Activated CD4-positive, alpha-beta T cell treated with anti-CD3 and anti-CD28 coated beads, Interleukin-2, amount 10 ng/mL, durations not matched to agents 7 days and 5 days (primary cell): Measurements from ENCODE around the gene HEXB. TPM values are rescaled to one million over a fixed set of nuclear protein-coding genes. Genes with fewer than 3 reads are reported as not detected.

Source experiments
- CTCF ChIA-PET: fragments of 350-600 bp; sonication (Branson Sonifier 250); formaldehyde crosslinking; loops from one replicate; lab custom pipeline; 2021; ENCODE audit warnings: antibody characterized with exemption; lab: Charles Lee
- POLR2A ChIA-PET: fragments of 350-600 bp; sonication (Branson Sonifier 250); formaldehyde crosslinking; loops from one replicate; lab custom pipeline; 2021; ENCODE audit warnings: antibody characterized with exemption; lab: Charles Lee
- DNase-seq: peaks from one replicate; pipeline ENCODE4 v3.0.0-alpha.2; 2020
- H3K27ac Mint-ChIP-seq: one replicate; pipeline ENCODE4 v1.8.0; 2021; ENCODE audit warnings: mild to moderate bottlenecking, moderate library complexity, mixed read lengths
- H3K27me3 Mint-ChIP-seq: one replicate; pipeline ENCODE4 v1.8.0; 2021; ENCODE audit warnings: mixed read lengths
- H3K36me3 Mint-ChIP-seq: one replicate; pipeline ENCODE4 v1.8.0; 2021; ENCODE audit warnings: low read depth, mixed read lengths
- H3K4me1 Mint-ChIP-seq: one replicate; pipeline ENCODE4 v1.8.0; 2021; ENCODE audit warnings: mixed read lengths
- H3K4me3 Mint-ChIP-seq: one replicate; pipeline ENCODE4 v1.8.0; 2021; ENCODE audit warnings: mild to moderate bottlenecking, moderate library complexity, mixed read lengths
- H3K9me3 Mint-ChIP-seq: one replicate; pipeline ENCODE4 v1.8.0; 2021; ENCODE audit warnings: mixed read lengths
- total RNA-seq, 2 experiments: library from RNA; stranded (reverse); gene quantifications; one replicate each; pipeline ENCODE4 v1.2.3, GENCODE V29; 2021

HEXB gene
- total RNA-seq, 2 experiments from 2014 or later, result 71.4 to 73.3 TPM

GRCh38 chr5:74765929-74766328 is 80.9 kb downstream of the HEXB start:
- Mint-ChIP-seq H3K4me3 (peak overlapping the region; percentile 100), H3K27me3 (no peaks in the 10 kb centered on the region), H3K27ac (peak overlapping the region; percentile 96), H3K36me3 (peaks cover 34% of the 10 kb centered on the region), H3K4me1 (peaks cover 42% of the 10 kb centered on the region), H3K9me3 (no peaks in the 10 kb centered on the region)
- DNase-seq, result no peak
- CTCF ChIA-PET, result no interaction called here
- POLR2A ChIA-PET, result no interaction called here

GRCh38 chr5:74766418-74766848 is 81.4 kb downstream of the HEXB start:
- Mint-ChIP-seq H3K4me1 (peaks cover 39% of the 10 kb centered on the region), H3K27ac (peak overlapping the region; percentile 96), H3K36me3 (peaks cover 34% of the 10 kb centered on the region), H3K27me3 (no peaks in the 10 kb centered on the region), H3K4me3 (peak overlapping the region; percentile 100), H3K9me3 (no peaks in the 10 kb centered on the region)
- ChIA-PET POLR2A (no interaction called here), CTCF (interaction anchor here (0.7 to 1.6 kb wide), 2 partner anchors 8 to 71 kb away, joined by 3 to 4 read pairs; no protein-coding TSS in a partner anchor)
- DNase-seq, result peak; percentile 35

GRCh38 chr5:74766849-74767578 is 82.0 kb downstream of the HEXB start, which contains the start of the genes GFM2 and NSA2:
Gene GFM2, minus strand, starts transcription at chr5:74767117. Its CDS starts 3,375 bp downstream, at chr5:74763742.
Gene NSA2, plus strand, starts transcription at chr5:74767249. Its CDS starts 112 bp downstream, at chr5:74767361.
- POLR2A ChIA-PET, result no interaction called here
- peak within 1 kb of the TSS; percentile 96 for H3K27ac Mint-ChIP-seq
- H3K27me3 Mint-ChIP-seq, result no peaks in the 10 kb centered on the region
- H3K4me1 Mint-ChIP-seq, result peaks cover 35% of the 10 kb centered on the region
- H3K4me3 Mint-ChIP-seq, result peak within 1 kb of the TSS; percentile 100
- H3K36me3 Mint-ChIP-seq, result peaks cover 35% of the 10 kb centered on the region
- CTCF ChIA-PET, result interaction anchor here (0.7 to 1.6 kb wide), 3 partner anchors 8 to 73 kb away, joined by 3 to 4 read pairs (median 3); no protein-coding TSS in a partner anchor
- H3K9me3 Mint-ChIP-seq, result no peaks in the 10 kb centered on the region
- DNase-seq, result peak; percentile 94

GRCh38 chr5:74767579-74767913 is 82.5 kb downstream of the HEXB start:
- CTCF ChIA-PET, result interaction anchor here (0.9 to 1.6 kb wide), 2 partner anchors 9 to 73 kb away, joined by 3 to 4 read pairs; no protein-coding TSS in a partner anchor
- Mint-ChIP-seq H3K4me1 (peaks cover 35% of the 10 kb centered on the region), H3K36me3 (peaks cover 33% of the 10 kb centered on the region), H3K4me3 (peak overlapping the region; percentile 100), H3K27me3 (no peaks in the 10 kb centered on the region), H3K27ac (peak overlapping the region; percentile 96), H3K9me3 (no peaks in the 10 kb centered on the region)
- DNase-seq, result peak; percentile 20
- POLR2A ChIA-PET, result no interaction called here

Other genes with a start within 250 kb of the HEXB start
- 1 to 10 TPM; 2.2 to 3.4 TPM for gene ENC1, start 44.5 kb upstream of the HEXB start, total RNA-seq
- 10 to 100 TPM; 24.0 to 24.3 TPM for gene GFM2, start 81.9 kb downstream of the HEXB start, total RNA-seq
- gene NSA2, start 82.0 kb downstream of the HEXB start, total RNA-seq, result 100 to 1,000 TPM; 130 to 160 TPM
- gene FAM169A, start 181.2 kb downstream of the HEXB start, total RNA-seq, result 1 to 10 TPM; 3.1 to 3.6 TPM